NCI-H1436 treated with DMSO at 0.1 percent for 48 hours (cell line): Measurements from ENCODE around the gene CCDC30.

Experiments used
- DNase-seq: peaks from one replicate; lab custom pipeline; 2025; lab: John Stamatoyannopoulos, UW

Gene CCDC30

GRCh38 chr1:42462828-42463763 lies at the start of gene CCDC30:
TSS of gene CCDC30 (plus strand) at chr1:42463286. CDS start at chr1:42480552, 17,266 bp downstream.
- DNase-seq = peak; percentile 96

- DNase-seq = no peak
Observed at GRCh38 chr1:42414551-42415496, 48.3 kb upstream of the CCDC30 start.

- no peak for DNase-seq
Observed at GRCh38 chr1:42417166-42417565, 45.9 kb upstream of the CCDC30 start.

- DNase-seq = no peak
Observed at GRCh38 chr1:42418516-42418915, 44.6 kb upstream of the CCDC30 start.

- DNase-seq = no peak
Observed at GRCh38 chr1:42419126-42419821, 43.8 kb upstream of the CCDC30 start.

GRCh38 chr1:42420121-42420520 lies 43.0 kb upstream of the CCDC30 start:
- no peak for DNase-seq

- peak; percentile 63 for DNase-seq
Observed at GRCh38 chr1:42420911-42421585, 42.0 kb upstream of the CCDC30 start.

GRCh38 chr1:42422737-42423136 lies 40.3 kb upstream of the CCDC30 start:
- peak; percentile 80 for DNase-seq

GRCh38 chr1:42423681-42424080 lies 39.4 kb upstream of the CCDC30 start:
- DNase-seq = peak; percentile 33

GRCh38 chr1:42424201-42424600 lies 38.9 kb upstream of the CCDC30 start:
- DNase-seq = no peak

GRCh38 chr1:42427240-42427639 lies 35.8 kb upstream of the CCDC30 start:
- no peak for DNase-seq

- DNase-seq = no peak
Observed at GRCh38 chr1:42429603-42430002, 33.5 kb upstream of the CCDC30 start.

GRCh38 chr1:42430286-42431135 lies 32.6 kb upstream of the CCDC30 start:
- DNase-seq = no peak

- DNase-seq = no peak
Observed at GRCh38 chr1:42431514-42431913, 31.6 kb upstream of the CCDC30 start.

- DNase-seq = no peak
Observed at GRCh38 chr1:42432714-42433113, 30.4 kb upstream of the CCDC30 start.

GRCh38 chr1:42433369-42433768 lies 29.7 kb upstream of the CCDC30 start:
- DNase-seq = no peak

- no peak for DNase-seq
Observed at GRCh38 chr1:42434340-42434739, 28.7 kb upstream of the CCDC30 start.

- DNase-seq = no peak
Observed at GRCh38 chr1:42439940-42440339, 23.1 kb upstream of the CCDC30 start.

GRCh38 chr1:42442662-42443061 lies 20.4 kb upstream of the CCDC30 start:
- no peak for DNase-seq

GRCh38 chr1:42449256-42449655 lies 13.8 kb upstream of the CCDC30 start:
- DNase-seq = no peak
